Activated CD4-positive, alpha-beta T cell treated with anti-CD3 and anti-CD28 coated beads, Interleukin-2, amount 10 ng/mL, durations not matched to agents 7 days and 5 days (primary cell): Measurements from ENCODE around the gene SERPING1. TPM values are rescaled to one million over a fixed set of nuclear protein-coding genes. Genes with fewer than 3 reads are reported as not detected.

Experiments
- CTCF ChIA-PET: fragments of 350-600 bp; sonication (Branson Sonifier 250); formaldehyde crosslinking; loops from one replicate; lab custom pipeline; 2021; ENCODE audit warnings: antibody characterized with exemption; lab: Charles Lee
- POLR2A ChIA-PET: fragments of 350-600 bp; sonication (Branson Sonifier 250); formaldehyde crosslinking; loops from one replicate; lab custom pipeline; 2021; ENCODE audit warnings: antibody characterized with exemption; lab: Charles Lee
- DNase-seq: peaks from one replicate; pipeline ENCODE4 v3.0.0-alpha.2; 2020
- H3K27ac Mint-ChIP-seq: one replicate; pipeline ENCODE4 v1.8.0; 2021; ENCODE audit warnings: mild to moderate bottlenecking, moderate library complexity, mixed read lengths
- H3K27me3 Mint-ChIP-seq: one replicate; pipeline ENCODE4 v1.8.0; 2021; ENCODE audit warnings: mixed read lengths
- H3K36me3 Mint-ChIP-seq: one replicate; pipeline ENCODE4 v1.8.0; 2021; ENCODE audit warnings: low read depth, mixed read lengths
- H3K4me1 Mint-ChIP-seq: one replicate; pipeline ENCODE4 v1.8.0; 2021; ENCODE audit warnings: mixed read lengths
- H3K4me3 Mint-ChIP-seq: one replicate; pipeline ENCODE4 v1.8.0; 2021; ENCODE audit warnings: mild to moderate bottlenecking, moderate library complexity, mixed read lengths
- H3K9me3 Mint-ChIP-seq: one replicate; pipeline ENCODE4 v1.8.0; 2021; ENCODE audit warnings: mixed read lengths
- total RNA-seq, 2 experiments: library from RNA; stranded (reverse); gene quantifications; one replicate each; pipeline ENCODE4 v1.2.3, GENCODE V29; 2021

Gene SERPING1
- total RNA-seq, 2 experiments from 2014 or later, result 0.23 TPM; not detected in 1

- peak; percentile 89 for DNase-seq
- ChIA-PET POLR2A (interaction anchor here (0.6 kb wide), 1 partner anchor 233 kb away, joined by 5 read pairs; no protein-coding TSS in a partner anchor), CTCF (interaction anchor here (0.5 to 3.0 kb wide), 26 partner anchors 10 to 232 kb away, joined by 3 to 45 read pairs (median 4); partner anchors contain the start of gene TIMM10)
- Mint-ChIP-seq H3K27me3 (no peaks in the 10 kb centered on the region), H3K36me3 (peaks cover 33% of the 10 kb centered on the region), H3K27ac (peak within 1 kb of the TSS; percentile 97), H3K4me3 (peak within 1 kb of the TSS; percentile 96), H3K9me3 (no peaks in the 10 kb centered on the region), H3K4me1 (peaks cover 49% of the 10 kb centered on the region)
Observed at GRCh38 chr11:57567515-57568329, 29.8 kb upstream of the SERPING1 start, which contains the start of gene UBE2L6. Gene UBE2L6 (minus strand): TSS chr11:57567672. CDS start chr11:57567611, 61 bp downstream.

- POLR2A ChIA-PET, result no interaction called here
- Mint-ChIP-seq H3K27me3 (no peaks in the 10 kb centered on the region), H3K36me3 (peaks cover 30% of the 10 kb centered on the region), H3K27ac (peak overlapping the region; percentile 96), H3K4me1 (peaks cover 45% of the 10 kb centered on the region), H3K9me3 (no peaks in the 10 kb centered on the region), H3K4me3 (peak overlapping the region; percentile 96)
- CTCF ChIA-PET, result interaction anchor here (0.7 to 3.0 kb wide), 23 partner anchors 11 to 232 kb away, joined by 3 to 45 read pairs (median 4); partner anchors contain the start of gene TIMM10
- no peak for DNase-seq
Observed at GRCh38 chr11:57568330-57568766, 29.1 kb upstream of the SERPING1 start.

GRCh38 chr11:57571606-57572005, 25.9 kb upstream of the SERPING1 start:
- Mint-ChIP-seq H3K4me3 (no peak overlapping the region), H3K27ac (peak overlapping the region; percentile 60), H3K4me1 (peaks cover 24% of the 10 kb centered on the region), H3K27me3 (peaks cover 8% of the 10 kb centered on the region), H3K36me3 (peaks cover 6% of the 10 kb centered on the region), H3K9me3 (no peaks in the 10 kb centered on the region)
- no peak for DNase-seq
- ChIA-PET POLR2A (no interaction called here), CTCF (interaction anchor here (1.3 to 2.5 kb wide), 2 partner anchors 33 to 73 kb away, joined by 3 to 14 read pairs; no protein-coding TSS in a partner anchor)

- CTCF ChIA-PET, result interaction anchor here (1.7 kb wide), 1 partner anchor 11 kb away, joined by 4 read pairs; no protein-coding TSS in a partner anchor
- DNase-seq, result no peak
- H3K27me3 Mint-ChIP-seq, result peaks cover 13% of the 10 kb centered on the region
- no peak overlapping the region for H3K4me3 Mint-ChIP-seq
- H3K27ac Mint-ChIP-seq, result no peak overlapping the region
- H3K36me3 Mint-ChIP-seq, result no peaks in the 10 kb centered on the region
- peaks cover 16% of the 10 kb centered on the region for H3K4me1 Mint-ChIP-seq
- no peaks in the 10 kb centered on the region for H3K9me3 Mint-ChIP-seq
- POLR2A ChIA-PET, result no interaction called here
Observed at GRCh38 chr11:57574061-57574460, 23.4 kb upstream of the SERPING1 start.

GRCh38 chr11:57584341-57584740, 13.1 kb upstream of the SERPING1 start:
- no peak for DNase-seq
- H3K4me1 Mint-ChIP-seq, result peaks cover 17% of the 10 kb centered on the region
- H3K4me3 Mint-ChIP-seq, result no peak overlapping the region
- H3K27me3 Mint-ChIP-seq, result peaks cover 4% of the 10 kb centered on the region
- H3K9me3 Mint-ChIP-seq, result peaks cover 3% of the 10 kb centered on the region
- H3K36me3 Mint-ChIP-seq, result no peaks in the 10 kb centered on the region
- CTCF ChIA-PET, result no interaction called here
- H3K27ac Mint-ChIP-seq, result no peak overlapping the region
- POLR2A ChIA-PET, result no interaction called here

GRCh38 chr11:57585301-57585700, 12.2 kb upstream of the SERPING1 start:
- Mint-ChIP-seq H3K9me3 (peaks cover 3% of the 10 kb centered on the region), H3K27ac (no peak overlapping the region), H3K36me3 (no peaks in the 10 kb centered on the region), H3K4me1 (peaks cover 17% of the 10 kb centered on the region), H3K4me3 (no peak overlapping the region), H3K27me3 (peaks cover 1% of the 10 kb centered on the region)
- DNase-seq, result no peak
- ChIA-PET POLR2A (no interaction called here), CTCF (no interaction called here)

- ChIA-PET POLR2A (no interaction called here), CTCF (no interaction called here)
- DNase-seq, result no peak
- Mint-ChIP-seq H3K27me3 (no peaks in the 10 kb centered on the region), H3K4me1 (peaks cover 17% of the 10 kb centered on the region), H3K36me3 (no peaks in the 10 kb centered on the region), H3K4me3 (no peak overlapping the region), H3K27ac (no peak overlapping the region), H3K9me3 (peaks cover 3% of the 10 kb centered on the region)
Observed at GRCh38 chr11:57586711-57587245, 10.7 kb upstream of the SERPING1 start.

- no peaks in the 10 kb centered on the region for H3K36me3 Mint-ChIP-seq
- DNase-seq, result no peak
- H3K27me3 Mint-ChIP-seq, result peaks cover 2% of the 10 kb centered on the region
- no peak overlapping the region for H3K27ac Mint-ChIP-seq
- ChIA-PET CTCF (no interaction called here), POLR2A (no interaction called here)
- peaks cover 17% of the 10 kb centered on the region for H3K4me1 Mint-ChIP-seq
- H3K4me3 Mint-ChIP-seq, result no peak overlapping the region
- H3K9me3 Mint-ChIP-seq, result peaks cover 3% of the 10 kb centered on the region
Observed at GRCh38 chr11:57588046-57588710, 9.3 kb upstream of the SERPING1 start.

- no peak for DNase-seq
- Mint-ChIP-seq H3K9me3 (no peaks in the 10 kb centered on the region), H3K4me1 (peaks cover 1% of the 10 kb centered on the region), H3K36me3 (no peaks in the 10 kb centered on the region), H3K27ac (no peak overlapping the region), H3K27me3 (peaks cover 40% of the 10 kb centered on the region), H3K4me3 (no peak overlapping the region)
- ChIA-PET CTCF (interaction anchor here (1.2 to 1.3 kb wide), 2 partner anchors 9 to 29 kb away, joined by 3 to 4 read pairs; partner anchors contain the start of gene UBE2L6), POLR2A (no interaction called here)
Observed at GRCh38 chr11:57596266-57596885, 1.1 kb upstream of the SERPING1 start.

- POLR2A ChIA-PET, result no interaction called here
- H3K36me3 Mint-ChIP-seq, result no peaks in the 10 kb centered on the region
- no peak overlapping the region for H3K27ac Mint-ChIP-seq
- CTCF ChIA-PET, result interaction anchor here (0.6 to 2.0 kb wide), 4 partner anchors 30 to 140 kb away, joined by 3 to 4 read pairs (median 4); partner anchors contain the start of gene UBE2L6
- DNase-seq, result no peak
- H3K9me3 Mint-ChIP-seq, result no peaks in the 10 kb centered on the region
- no peak overlapping the region for H3K4me3 Mint-ChIP-seq
- H3K4me1 Mint-ChIP-seq, result peaks cover 1% of the 10 kb centered on the region
- H3K27me3 Mint-ChIP-seq, result peaks cover 38% of the 10 kb centered on the region
Observed at GRCh38 chr11:57597916-57598830, 688 bp downstream of the SERPING1 start.

GRCh38 chr11:57598831-57599155, 1.3 kb downstream of the SERPING1 start:
- no peak overlapping the region for H3K27ac Mint-ChIP-seq
- no peak overlapping the region for H3K4me3 Mint-ChIP-seq
- H3K36me3 Mint-ChIP-seq, result no peaks in the 10 kb centered on the region
- ChIA-PET CTCF (interaction anchor here (1.3 to 2.0 kb wide), 2 partner anchors 31 to 141 kb away, joined by 4 read pairs; partner anchors contain the start of gene UBE2L6), POLR2A (no interaction called here)
- no peaks in the 10 kb centered on the region for H3K9me3 Mint-ChIP-seq
- H3K27me3 Mint-ChIP-seq, result peaks cover 38% of the 10 kb centered on the region
- DNase-seq, result no peak
- peaks cover 2% of the 10 kb centered on the region for H3K4me1 Mint-ChIP-seq
